Stomach (tissue), 9 donors: ENCODE data around the gene SEMA7A. TPM values are rescaled to one million over a fixed set of nuclear protein-coding genes. Genes with fewer than 3 reads are reported as not detected.

Experiments
- DNase-seq, 2 donors: peaks; one replicate each; pipeline versions ENCODE4 v3.0.0 to v3.0.0-alpha.2; 2013 to 2019
- H3K27ac ChIP-seq, 5 donors: fragments of 200-600 bp in 4 of 5; sonication (generic) in 4 of 5; one replicate each; pipeline ENCODE4 v1.5.1; 2013 to 2019; ENCODE audit warnings: mild to moderate bottlenecking in 1 of 5, moderate library complexity in 1 of 5
- H3K27me3 ChIP-seq, 3 donors: fragments of 200-600 bp; sonication (generic); one replicate each; pipeline ENCODE4 v1.5.1; 2017 to 2019; ENCODE audit warnings: mixed run types in 1 of 3
- H3K36me3 ChIP-seq, 4 donors: fragments of 200-600 bp; sonication (generic); 1 replicate in 3 of 4; 2 replicates in 1 of 4; pipeline ENCODE4 v1.5.1; 2016 to 2019
- H3K4me1 ChIP-seq, 4 donors: fragments of 200-600 bp; sonication (generic); one replicate each; pipeline ENCODE4 v1.5.1; 2016 to 2019
- H3K4me3 ChIP-seq, 4 donors: fragments of 200-600 bp; sonication (generic) in 3 of 4; one replicate each; pipeline ENCODE4 v1.5.1; 2016 to 2019; ENCODE audit warnings: mild to moderate bottlenecking in 1 of 4
- H3K9me3 ChIP-seq, 4 donors: fragments of 200-600 bp; sonication (generic); one replicate each; pipeline ENCODE4 v1.5.1; 2016 to 2019
- CTCF ChIP-seq, 7 experiments: fragments of 450-650 bp in 4 of 7; fragments of 200-600 bp in 3 of 7; sonication (generic) in 3 of 7; IDR thresholded peaks; one replicate each; pipeline ENCODE4 v1.5.1; 2016 to 2019; ENCODE audit warnings: antibody characterized with exemption in 7 of 7, control low read depth in 2 of 7, mild to moderate bottlenecking in 1 of 7
- EP300 ChIP-seq: sonication (generic); formaldehyde crosslinking; IDR thresholded peaks from one replicate; pipeline ENCODE4 v1.6.1; 2017; ENCODE audit warnings: antibody characterized with exemption
- POLR2A ChIP-seq, 4 donors: fragments of 450-650 bp; IDR thresholded peaks; one replicate each; pipeline ENCODE4 v1.6.1; 2016; ENCODE audit warnings: antibody characterized with exemption in 4 of 4, control low read depth in 2 of 4, mild to moderate bottlenecking in 1 of 4, moderate library complexity in 1 of 4
- POLR2AphosphoS5 ChIP-seq, 3 donors: sonication (generic); formaldehyde crosslinking; IDR thresholded peaks; one replicate each; pipeline ENCODE4 v1.6.1; 2016; ENCODE audit warnings: antibody characterized with exemption in 3 of 3
- WGBS, 5 donors: extraction: QIAGEN DNeasy Blood & Tissue Kit in 3 of 5; methylation state at CpG; one replicate each; pipeline versions ENCODE4 v1.1.5 to v1.1.7; 2013 to 2018; 5-methylcytosine and 5-hydroxymethylcytosine counted together
- intact Hi-C: fragments of 100-400 bp; cut with DNase I; formaldehyde crosslinking; loops from one replicate; pipeline ENCODE4 v1.15.1; 2023; ENCODE audit warnings: low total_unique reads
- polyA plus RNA-seq, 3 donors: library from polyadenylated mRNA; stranded (reverse); fragments of 200-250 nt; gene quantifications; one replicate each; pipeline ENCODE4 v1.2.3, GENCODE V29; 2013
- total RNA-seq, 5 donors: library from RNA; depleted of rRNA; stranded (reverse); fragments of >200 nt; gene quantifications; one replicate each; pipeline versions ENCODE4 v1.1.0 to v1.2.3, GENCODE V29; 2014 to 2016
- donor health status: healthy with polysubstance abuse.
- donor health status: Bipolar disorder and iron deficiency.
- donor health status: healthy.

The SEMA7A gene
- total and polyA plus RNA-seq, 8 donors = 0.31 to 3.5 (median 2.1) TPM; not detected in 2

- 67 to 81% (median 73%) methylated on average over 2 of the region's 2 CpGs for WGBS, 5 donors
- no peak overlapping the region for H3K27ac ChIP-seq
Observed at GRCh38 chr15:74464216-74464615, 30.5 kb upstream of the SEMA7A start.

GRCh38 chr15:74463634-74464033, 29.9 kb upstream of the SEMA7A start:
- intact Hi-C loops = no loop called here
- H3K27me3 ChIP-seq = no peaks in the 10 kb centered on the region
- H3K36me3 ChIP-seq = peaks cover 0 to 25% (median 10%) of the 10 kb centered on the region in 4 donors
- peaks cover 7 to 37% (median 24%) of the 10 kb centered on the region in 4 donors for H3K4me1 ChIP-seq
- H3K9me3 ChIP-seq = no peaks in the 10 kb centered on the region
- no peak overlapping the region for H3K27ac ChIP-seq
- DNase-seq = no peak
- TF ChIP-seq POLR2AphosphoS5 (IDR thresholded peaks at IDR 0.05) (no peak), CTCF (IDR thresholded peaks at IDR 0.05) (no peak), POLR2A (IDR thresholded peaks at IDR 0.05) (no peak), EP300 (no peak)
- no peak overlapping the region for H3K4me3 ChIP-seq

More at GRCh38 chr15:74464216-74464615, 30.5 kb upstream of the SEMA7A start:
- H3K36me3 ChIP-seq = peaks cover 0 to 27% (median 15%) of the 10 kb centered on the region in 4 donors
- no peak overlapping the region for H3K4me3 ChIP-seq
- intact Hi-C loops = no loop called here
- no peaks in the 10 kb centered on the region for H3K27me3 ChIP-seq
- no peak for DNase-seq
- H3K9me3 ChIP-seq = no peaks in the 10 kb centered on the region
- TF ChIP-seq CTCF (IDR thresholded peaks at IDR 0.05) (no peak), POLR2AphosphoS5 (IDR thresholded peaks at IDR 0.05) (no peak), POLR2A (IDR thresholded peaks at IDR 0.05) (no peak), EP300 (no peak)
- peaks cover 7 to 37% (median 24%) of the 10 kb centered on the region in 4 donors for H3K4me1 ChIP-seq

GRCh38 chr15:74461847-74462511, 28.2 kb upstream of the SEMA7A start:
- H3K4me3 ChIP-seq = peak overlapping the region; percentile 64 to 82 (median 74)
- TF ChIP-seq CTCF (IDR thresholded peaks at IDR 0.05) (no peak), POLR2AphosphoS5 (IDR thresholded peaks at IDR 0.05) (no peak), POLR2A (IDR thresholded peaks at IDR 0.05) (no peak), EP300 (no peak)
- H3K36me3 ChIP-seq = peaks cover 0 to 31% (median 19%) of the 10 kb centered on the region in 4 donors
- no peaks in the 10 kb centered on the region for H3K9me3 ChIP-seq
- H3K27ac ChIP-seq = peak overlapping the region in 4 of 5 donors; percentile 81 to 90 (median 84)
- H3K27me3 ChIP-seq = no peaks in the 10 kb centered on the region
- intact Hi-C loops = no loop called here
- peaks cover 7 to 37% (median 24%) of the 10 kb centered on the region in 4 donors for H3K4me1 ChIP-seq
- WGBS, 5 donors = 20 to 23% (median 22%) methylated on average over 8 of the region's 8 CpGs
- DNase-seq = no peak

GRCh38 chr15:74460871-74461846, 27.4 kb upstream of the SEMA7A start, which contains the start of gene UBL7:
UBL7 (minus strand) TSS chr15:74461160; CDS start chr15:74458867, 2,293 bp downstream.
- H3K4me3 ChIP-seq = peak within 1 kb of the TSS; percentile 64 to 82 (median 74)
- TF ChIP-seq CTCF (IDR thresholded peaks at IDR 0.05) = peak in 2 of 7 experiments; percentile 11 to 38
- peak in 2 of 4 donors; percentile 32 to 65 for TF ChIP-seq POLR2A (IDR thresholded peaks at IDR 0.05)
- no peak for TF ChIP-seq EP300
- TF ChIP-seq POLR2AphosphoS5 (IDR thresholded peaks at IDR 0.05) = peak; percentile 87 to 98 (median 96)
- intact Hi-C loops = no loop called here
- WGBS, 5 donors = 0 to 1% (median 0%) methylated on average over 34 to 54 of the region's 54 CpGs
- H3K36me3 ChIP-seq = peaks cover 0 to 35% (median 27%) of the 10 kb centered on the region in 4 donors
- no peaks in the 10 kb centered on the region for H3K27me3 ChIP-seq
- peaks cover 7 to 37% (median 24%) of the 10 kb centered on the region in 4 donors for H3K4me1 ChIP-seq
- DNase-seq = peak; percentile 98 to 99
- peak within 1 kb of the TSS; percentile 81 to 90 (median 85) for H3K27ac ChIP-seq
- H3K9me3 ChIP-seq = no peaks in the 10 kb centered on the region
